Vagina (tissue), 2 donors: ENCODE results near the gene TGFBR3.

Source experiments
- CTCF ChIP-seq, 3 experiments: fragments of 450-650 bp in 2 of 3; fragments of 200-600 bp in 1 of 3; sonication (generic) in 1 of 3; IDR thresholded peaks; one replicate each; pipeline ENCODE4 v1.5.1; 2017 to 2019; ENCODE audit warnings: antibody characterized with exemption in 3 of 3, mild to moderate bottlenecking in 2 of 3, moderate library complexity in 2 of 3
- POLR2AphosphoS5 ChIP-seq, 2 donors: sonication (generic); formaldehyde crosslinking; IDR thresholded peaks; one replicate each; pipeline ENCODE4 v1.9.0; 2017; ENCODE audit warnings: antibody characterized with exemption in 2 of 2, mild to moderate bottlenecking in 2 of 2, low read depth in 1 of 2; ENCODE audit not compliant: insufficient read depth in 1 of 2

GRCh38 chr1:91715416-91716000 lies 170.4 kb downstream of the TGFBR3 start:
- TF ChIP-seq CTCF (IDR thresholded peaks at IDR 0.05): no peak
- TF ChIP-seq POLR2AphosphoS5 (IDR thresholded peaks at IDR 0.05; ENCODE audit: insufficient read depth in 1 of 2, low read depth in 1 of 2): no peak
